ENCODE measurements around the gene LSM14A.
"Not testable (repeated sequence)": the region's sequence is repeated elsewhere in the genome, so short reads cannot be mapped to it uniquely, and the experiment has no call there.

GRCh38 chr19:34159541-34159940 is 12.8 kb upstream of the LSM14A start:
- TF ChIP-seq CTCF, POLR2A (IDR thresholded peaks at IDR 0.05): not testable (repeated sequence)
